Heart left ventricle (tissue), 13 donors: ENCODE data around the gene SARNP.

ENCODE experiments used
- CTCF ChIP-seq, 12 donors: fragments of 200-600 bp; sonication (generic) in 4 of 12; IDR thresholded peaks; one replicate each; pipeline versions ENCODE4 v1.5.0 to v1.8.0; 2018 to 2022; ENCODE audit warnings: antibody characterized with exemption in 12 of 12, mild to moderate bottlenecking in 5 of 12
- POLR2A ChIP-seq, 2 donors: fragments of 450-650 bp; IDR thresholded peaks; one replicate each; pipeline ENCODE4 v1.6.1; 2017; ENCODE audit warnings: antibody characterized with exemption in 2 of 2, mild to moderate bottlenecking in 2 of 2, moderate library complexity in 2 of 2
- donor health status: ischemic (EF 13 %, LVEDD 7.1; RV severe dilation, severe dysfunction).
- donor health status: DM: no; HTN: yes; CAD: no.
- donor health status: DM: no; HTN: no; CAD: no.
- donor health status: ischemic (EF 25% LVEDD 6.9; RV normal size, moderate dysfunction).
- donor health status: ischemic (EF 25% LVEDD 5.7; RV mildly dilated, moderate dysfunction).
- donor health status: ischemic (EF 35%, LVEDD 5.7; RV mildly dilated, moderate dysfunction).
- donor health status: nonischemic (EF 11% LVEDD 7.7; RV severe dilation, severe dysfunction).
- donor health status: DM: yes; HTN: yes; CAD: no.
- donor health status: PGD.
- donor health status: ischemic (EF 29% LVEDD 5.4; RV normal size, mild dysfunction).
- donor health status: nonischemic (EF 23%, LVEDD 6.1; RV moderate dilation, normal function).

- TF ChIP-seq CTCF (IDR thresholded peaks at IDR 0.05) (no peak), POLR2A (IDR thresholded peaks at IDR 0.05) (no peak)
Measured at GRCh38 chr12:55823419-55823818, 5.9 kb upstream of the SARNP start.
